ENCODE data around the gene MRPL3. TPM values are rescaled to one million over a fixed set of nuclear protein-coding genes. Genes with fewer than 3 reads are reported as not detected.
"Not testable (repeated sequence)": the region's sequence is repeated elsewhere in the genome, so short reads cannot be mapped to it uniquely, and the experiment has no call there.

The MRPL3 gene
- total RNA-seq, 1 experiment from 2014 or later, result 164 TPM

DNA sequence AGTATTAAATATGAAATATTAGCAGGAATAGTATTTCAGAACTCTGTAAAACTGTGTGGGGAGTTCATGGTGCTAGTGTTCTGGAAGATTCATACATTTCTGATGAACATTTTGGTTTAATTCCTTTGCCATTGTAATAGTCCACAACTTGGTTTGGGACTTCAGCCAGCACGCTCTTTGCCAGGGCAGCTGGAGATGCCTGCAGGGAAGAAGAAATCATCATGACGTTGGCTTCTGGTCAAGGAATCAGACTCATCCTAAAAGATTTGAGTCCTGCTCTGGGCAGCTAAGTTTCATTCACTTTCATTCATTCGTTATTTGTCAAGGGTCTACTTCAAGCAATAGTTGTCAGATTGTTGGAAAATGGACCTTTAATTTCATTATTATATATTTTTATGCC, 32.4 kb upstream of the MRPL3 start:
- H3K4me3 ChIP-seq, result no peak overlapping the region
- H3K27ac ChIP-seq, result no peak overlapping the region
- H3K36me3 ChIP-seq, result no peaks in the 10 kb centered on the region
- no peaks in the 10 kb centered on the region for H3K9me3 ChIP-seq (replicated peaks)
- H3K27me3 ChIP-seq (replicated peaks), result no peaks in the 10 kb centered on the region
- H3K4me1 ChIP-seq (replicated peaks), result no peaks in the 10 kb centered on the region
- DNase-seq (ENCODE audit: low read depth in 1 of 2, low spot score in 2 of 2), result no peak

GRCh38 chr3:131532645-131533044, 29.9 kb upstream of the MRPL3 start:
- no peaks in the 10 kb centered on the region for H3K27me3 ChIP-seq (replicated peaks)
- no peak overlapping the region for H3K4me3 ChIP-seq
- no peaks in the 10 kb centered on the region for H3K4me1 ChIP-seq (replicated peaks)
- no peaks in the 10 kb centered on the region for H3K36me3 ChIP-seq
- DNase-seq (ENCODE audit: low read depth in 1 of 2, low spot score in 2 of 2), result no peak
- H3K9me3 ChIP-seq (replicated peaks), result no peaks in the 10 kb centered on the region
- H3K27ac ChIP-seq, result no peak overlapping the region

DNA sequence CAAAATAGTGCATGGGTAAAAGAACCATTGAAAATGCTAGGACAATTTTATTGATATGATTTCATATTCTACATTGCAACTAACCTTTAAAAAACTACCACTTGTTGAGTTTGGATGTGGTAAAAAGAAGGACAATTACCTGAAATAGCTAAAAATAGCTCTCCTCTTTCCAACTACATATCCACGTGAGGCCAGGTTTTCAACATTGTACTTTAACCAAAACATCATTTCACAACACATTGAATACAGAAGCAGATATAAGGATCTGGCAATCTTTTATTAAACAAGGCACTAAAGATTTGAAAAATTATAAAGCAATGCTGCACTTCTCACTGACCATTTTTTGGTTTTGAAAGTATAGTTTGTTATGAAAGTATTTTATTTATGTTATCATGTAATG, 28.1 kb upstream of the MRPL3 start:
- Histone ChIP-seq H3K4me1 (replicated peaks) (no peaks in the 10 kb centered on the region), H3K27me3 (replicated peaks) (no peaks in the 10 kb centered on the region), H3K9me3 (replicated peaks) (no peaks in the 10 kb centered on the region), H3K4me3 (no peak overlapping the region), H3K36me3 (no peaks in the 10 kb centered on the region), H3K27ac (no peak overlapping the region)
- no peak for DNase-seq (ENCODE audit: low read depth in 1 of 2, low spot score in 2 of 2)

- Histone ChIP-seq H3K27me3 (replicated peaks) (no peaks in the 10 kb centered on the region), H3K4me3 (no peak overlapping the region), H3K9me3 (replicated peaks) (no peaks in the 10 kb centered on the region), H3K36me3 (no peaks in the 10 kb centered on the region), H3K27ac (no peak overlapping the region), H3K4me1 (replicated peaks) (no peaks in the 10 kb centered on the region)
- DNase-seq (ENCODE audit: low read depth in 1 of 2, low spot score in 2 of 2), result no peak
Observed at GRCh38 chr3:131530388-131530787, 27.6 kb upstream of the MRPL3 start.

DNA sequence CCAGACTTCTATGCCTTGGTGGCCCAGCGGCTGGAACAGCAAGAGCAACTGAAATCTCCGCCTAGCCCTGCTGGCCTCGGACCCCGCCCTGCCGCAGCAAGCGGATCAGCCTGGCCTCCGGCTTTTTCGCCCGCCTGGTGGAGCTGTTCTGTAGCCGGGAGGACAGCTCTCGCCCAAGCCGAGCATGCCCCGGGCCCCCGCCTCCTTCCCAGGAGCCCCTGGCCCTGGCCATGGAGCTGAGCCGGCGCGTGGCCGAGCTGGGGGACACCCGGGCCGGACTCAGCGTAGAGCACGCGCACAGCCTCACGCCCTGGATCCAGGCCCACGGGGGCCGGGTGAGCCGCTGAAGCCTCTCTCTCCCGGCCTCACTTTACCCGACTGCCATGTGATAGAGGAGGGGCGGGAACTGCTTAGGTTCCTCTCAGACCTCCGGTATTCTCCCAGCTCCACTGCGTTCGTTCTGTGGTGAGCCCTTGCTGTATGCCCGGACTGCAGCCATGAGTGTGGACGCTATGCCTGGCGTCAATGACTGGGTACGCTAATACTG, 24.1 kb upstream of the MRPL3 start:
- no peaks in the 10 kb centered on the region for H3K4me1 ChIP-seq (replicated peaks)
- no peak overlapping the region for H3K4me3 ChIP-seq
- H3K27ac ChIP-seq, result no peak overlapping the region
- H3K27me3 ChIP-seq (replicated peaks), result no peaks in the 10 kb centered on the region
- DNase-seq (ENCODE audit: low read depth in 1 of 2, low spot score in 2 of 2), result no peak
- H3K36me3 ChIP-seq, result no peaks in the 10 kb centered on the region
- H3K9me3 ChIP-seq (replicated peaks), result no peaks in the 10 kb centered on the region

DNA sequence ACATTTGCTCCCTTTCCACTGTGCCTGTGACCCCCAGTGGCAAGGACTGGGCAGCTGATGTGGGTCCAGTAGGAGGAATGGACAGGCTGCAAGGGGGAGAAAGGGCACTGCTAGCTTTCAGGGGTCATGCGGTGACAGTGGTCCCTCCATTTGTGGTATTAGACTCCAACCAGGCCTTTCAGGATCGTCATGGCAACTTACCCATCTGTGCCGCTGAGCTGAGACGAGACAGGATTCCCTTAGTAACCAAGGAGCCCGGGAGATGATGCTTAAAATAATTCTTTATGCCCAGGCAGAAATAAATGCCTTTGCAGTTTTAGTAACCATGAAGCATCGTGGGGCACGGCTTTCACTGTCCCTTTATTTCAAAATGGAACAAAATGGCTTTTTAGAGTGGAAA, 15.9 kb upstream of the MRPL3 start:
- Histone ChIP-seq H3K4me3 (no peak overlapping the region), H3K36me3 (no peaks in the 10 kb centered on the region), H3K4me1 (replicated peaks) (no peaks in the 10 kb centered on the region), H3K9me3 (replicated peaks) (no peaks in the 10 kb centered on the region), H3K27me3 (replicated peaks) (no peaks in the 10 kb centered on the region; the same call in 1 of the 2 replicates), H3K27ac (no peak overlapping the region)
- DNase-seq (ENCODE audit: low read depth in 1 of 2, low spot score in 2 of 2), result no peak

DNA sequence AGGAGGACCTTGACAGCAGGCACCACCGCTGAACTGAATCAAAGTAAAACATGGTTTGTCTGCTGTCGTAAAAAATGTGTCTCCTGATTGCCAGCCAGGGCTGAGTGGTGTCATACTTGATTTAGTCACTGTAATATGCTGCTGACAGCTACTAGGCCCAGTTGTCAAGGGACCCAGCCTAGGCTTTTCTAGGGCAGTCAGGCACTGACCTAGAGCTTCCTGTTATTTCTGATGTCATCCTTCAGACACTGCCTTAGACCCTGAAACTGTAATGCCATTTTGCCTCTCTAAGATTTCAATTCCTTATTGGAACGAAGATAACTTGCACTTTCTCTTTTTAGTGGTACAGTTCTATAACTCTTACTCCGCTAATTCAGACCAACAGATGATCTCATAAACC, 2.6 kb upstream of the MRPL3 start:
- H3K27ac ChIP-seq, result no peak overlapping the region
- peaks cover 17% of the 10 kb centered on the region for H3K36me3 ChIP-seq
- peaks cover 14% of the 10 kb centered on the region for H3K4me1 ChIP-seq (replicated peaks)
- H3K9me3 ChIP-seq (replicated peaks), result no peaks in the 10 kb centered on the region
- no peaks in the 10 kb centered on the region for H3K27me3 ChIP-seq (replicated peaks)
- H3K4me3 ChIP-seq, result no peak overlapping the region
- DNase-seq (ENCODE audit: low read depth in 1 of 2, low spot score in 2 of 2), result no peak

DNA sequence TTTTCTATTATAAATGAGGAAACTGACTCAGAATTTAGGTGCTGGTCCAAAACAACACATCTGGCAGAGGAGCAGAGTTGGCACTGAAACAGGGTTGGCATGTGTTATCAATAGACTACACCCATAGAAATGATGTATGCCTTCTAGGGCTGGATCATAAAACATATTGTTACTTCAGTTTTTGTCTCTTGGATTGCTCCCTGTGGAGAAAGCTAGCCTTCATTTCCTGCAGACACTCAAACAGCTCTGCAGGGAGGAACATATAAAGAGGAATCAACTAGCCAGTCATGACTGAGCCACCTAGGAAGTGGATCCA, 507 bp upstream of the MRPL3 start:
- no peaks in the 10 kb centered on the region for H3K9me3 ChIP-seq (replicated peaks)
- H3K4me1 ChIP-seq (replicated peaks), result peaks cover 14% of the 10 kb centered on the region
- no peaks in the 10 kb centered on the region for H3K27me3 ChIP-seq (replicated peaks)
- H3K4me3 ChIP-seq, result peak overlapping the region; percentile 81
- H3K27ac ChIP-seq, result no peak overlapping the region
- peaks cover 36% of the 10 kb centered on the region for H3K36me3 ChIP-seq
- no peak for DNase-seq (ENCODE audit: low read depth in 1 of 2, low spot score in 2 of 2)

- peak overlapping the region; percentile 77; the same call in 1 of the 2 replicates for H3K27ac ChIP-seq
- no peak for DNase-seq (ENCODE audit: low read depth in 1 of 2, low spot score in 2 of 2)
- H3K36me3 ChIP-seq, result peaks cover 47% of the 10 kb centered on the region
- no peaks in the 10 kb centered on the region for H3K9me3 ChIP-seq (replicated peaks)
- H3K4me3 ChIP-seq, result peak overlapping the region; percentile 81
- no peaks in the 10 kb centered on the region for H3K27me3 ChIP-seq (replicated peaks)
- peaks cover 14% of the 10 kb centered on the region for H3K4me1 ChIP-seq (replicated peaks)
Observed at GRCh38 chr3:131501949-131502348, 822 bp downstream of the MRPL3 start.

DNA sequence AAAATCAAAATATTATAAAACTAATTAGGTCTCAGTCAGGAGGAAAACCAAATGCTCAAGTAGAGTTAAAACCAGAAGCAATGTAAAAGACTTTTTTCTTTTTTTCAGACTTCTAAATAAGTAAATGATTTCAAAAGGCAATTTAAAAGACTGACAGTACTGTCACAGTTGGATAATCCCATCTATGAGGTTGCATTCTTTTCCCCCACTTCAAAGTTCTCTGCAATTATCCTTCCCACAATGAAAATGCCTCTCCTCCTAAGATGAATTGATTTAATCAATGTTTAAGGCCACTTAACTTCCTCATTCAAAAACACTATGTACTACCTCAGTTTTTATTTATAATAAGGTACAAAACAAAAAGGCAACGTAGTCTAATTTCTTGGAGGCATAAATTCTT, 8.1 kb downstream of the MRPL3 start:
- H3K27me3 ChIP-seq (replicated peaks), result no peaks in the 10 kb centered on the region
- no peaks in the 10 kb centered on the region for H3K9me3 ChIP-seq (replicated peaks)
- H3K36me3 ChIP-seq, result peaks cover 86% of the 10 kb centered on the region
- H3K4me1 ChIP-seq (replicated peaks), result no peaks in the 10 kb centered on the region
- no peak overlapping the region for H3K4me3 ChIP-seq
- no peak overlapping the region for H3K27ac ChIP-seq
- DNase-seq (ENCODE audit: low read depth in 1 of 2, low spot score in 2 of 2), result no peak

- no peak for DNase-seq (ENCODE audit: low read depth in 1 of 2, low spot score in 2 of 2)
- Histone ChIP-seq H3K9me3 (replicated peaks) (no peaks in the 10 kb centered on the region), H3K27ac (no peak overlapping the region), H3K36me3 (peaks cover 78% of the 10 kb centered on the region), H3K4me3 (no peak overlapping the region), H3K27me3 (replicated peaks) (no peaks in the 10 kb centered on the region), H3K4me1 (replicated peaks) (no peaks in the 10 kb centered on the region)
Observed at GRCh38 chr3:131491775-131492174, 11.0 kb downstream of the MRPL3 start.

DNA sequence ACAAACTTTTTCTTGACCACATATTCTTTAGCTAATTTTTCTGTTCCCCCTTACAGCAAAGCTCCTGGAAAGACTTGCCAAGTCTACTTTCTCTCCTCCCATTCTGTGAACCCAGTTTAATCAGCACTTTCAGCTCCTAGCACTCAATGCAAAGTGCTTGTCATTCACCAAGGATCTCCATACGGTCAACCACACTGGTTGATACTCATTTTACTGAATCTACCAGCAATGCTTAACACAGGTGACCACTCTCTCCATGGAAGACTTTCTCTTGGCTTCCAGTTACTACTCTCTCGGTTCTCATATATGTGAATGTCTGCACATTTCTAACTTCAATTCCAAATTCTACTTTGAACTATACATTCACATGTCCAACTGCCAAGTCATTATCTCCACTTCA, 11.7 kb downstream of the MRPL3 start:
- H3K4me3 ChIP-seq, result no peak overlapping the region
- no peaks in the 10 kb centered on the region for H3K4me1 ChIP-seq (replicated peaks)
- no peaks in the 10 kb centered on the region for H3K9me3 ChIP-seq (replicated peaks)
- no peak overlapping the region for H3K27ac ChIP-seq
- peaks cover 75% of the 10 kb centered on the region for H3K36me3 ChIP-seq
- DNase-seq (ENCODE audit: low read depth in 1 of 2, low spot score in 2 of 2), result no peak
- H3K27me3 ChIP-seq (replicated peaks), result no peaks in the 10 kb centered on the region

GRCh38 chr3:131486545-131486944, 16.2 kb downstream of the MRPL3 start:
- DNase-seq (ENCODE audit: low read depth in 1 of 2, low spot score in 2 of 2); H3K9me3 ChIP-seq (replicated peaks); H3K27me3 ChIP-seq (replicated peaks); H3K4me3 ChIP-seq; H3K4me1 ChIP-seq (replicated peaks); H3K27ac ChIP-seq: not testable (repeated sequence)
- peaks cover 60% of the 10 kb centered on the region for H3K36me3 ChIP-seq

GRCh38 chr3:131485119-131485518, 17.7 kb downstream of the MRPL3 start:
- H3K4me1 ChIP-seq (replicated peaks), result no peaks in the 10 kb centered on the region
- H3K9me3 ChIP-seq (replicated peaks), result no peaks in the 10 kb centered on the region
- no peak for DNase-seq (ENCODE audit: low read depth in 1 of 2, low spot score in 2 of 2)
- H3K27ac ChIP-seq, result no peak overlapping the region
- H3K36me3 ChIP-seq, result peaks cover 58% of the 10 kb centered on the region
- H3K4me3 ChIP-seq, result no peak overlapping the region
- no peaks in the 10 kb centered on the region for H3K27me3 ChIP-seq (replicated peaks)

- Histone ChIP-seq H3K4me1 (replicated peaks) (no peaks in the 10 kb centered on the region), H3K27me3 (replicated peaks) (no peaks in the 10 kb centered on the region), H3K36me3 (peaks cover 53% of the 10 kb centered on the region), H3K4me3 (no peak overlapping the region), H3K9me3 (replicated peaks) (no peaks in the 10 kb centered on the region), H3K27ac (no peak overlapping the region)
- DNase-seq (ENCODE audit: low read depth in 1 of 2, low spot score in 2 of 2), result no peak
Observed at GRCh38 chr3:131484496-131485111, 18.2 kb downstream of the MRPL3 start.
